Small intestine (tissue), 7 donors: ENCODE measurements around the gene DPP6. TPM values are rescaled to one million over a fixed set of nuclear protein-coding genes. Genes with fewer than 3 reads are reported as not detected.

Experiments
- DNase-seq, 2 donors: peaks; one replicate each; pipeline versions ENCODE4 v3.0.0 to v3.0.0-alpha.2; 2013
- FAIRE-seq: peaks from 2 replicates; lab custom pipeline; 2012; peaks lifted over from hg19 to GRCh38; lab: Jason Lieb, UNC
- H3K27ac ChIP-seq, 3 donors: one replicate each; pipeline ENCODE4 v1.5.1; 2013; ENCODE audit warnings: low read length in 2 of 3, mild to moderate bottlenecking in 2 of 3, control low read depth in 1 of 3, inconsistent platforms in 1 of 3, low read depth in 1 of 3, moderate library complexity in 1 of 3
- H3K27me3 ChIP-seq, 3 donors: one replicate each; pipeline ENCODE4 v1.6.1; 2013; ENCODE audit warnings: low read length in 3 of 3, inconsistent platforms in 1 of 3; ENCODE audit not compliant: control insufficient read depth in 3 of 3, insufficient read depth in 3 of 3
- H3K36me3 ChIP-seq, 3 donors: one replicate each; pipeline ENCODE4 v1.6.1; 2013; ENCODE audit warnings: low read length in 3 of 3, inconsistent platforms in 1 of 3, low read depth in 1 of 3, mild to moderate bottlenecking in 1 of 3, moderate library complexity in 1 of 3; ENCODE audit not compliant: control insufficient read depth in 3 of 3, insufficient read depth in 2 of 3
- H3K4me1 ChIP-seq, 3 donors: one replicate each; pipeline ENCODE4 v1.6.1; 2013; ENCODE audit warnings: low read length in 2 of 3, inconsistent platforms in 1 of 3, low read depth in 1 of 3, mild to moderate bottlenecking in 1 of 3, moderate library complexity in 1 of 3; ENCODE audit not compliant: control insufficient read depth in 3 of 3, insufficient read depth in 2 of 3
- H3K4me3 ChIP-seq, 3 donors: one replicate each; pipeline ENCODE4 v1.5.1; 2013; ENCODE audit warnings: low read length in 3 of 3, control low read depth in 1 of 3, inconsistent platforms in 1 of 3, low read depth in 1 of 3, mild to moderate bottlenecking in 1 of 3, moderate library complexity in 1 of 3
- H3K9me3 ChIP-seq, 2 donors: one replicate each; pipeline ENCODE4 v1.6.1; 2013; ENCODE audit warnings: low read depth in 1 of 2, low read length in 1 of 2; ENCODE audit not compliant: control insufficient read depth in 2 of 2, insufficient read depth in 1 of 2
- WGBS, 3 donors: extraction: QIAGEN DNeasy Blood & Tissue Kit; methylation state at CpG; one replicate each; pipeline ENCODE4 v1.1.7; 2013; 5-methylcytosine and 5-hydroxymethylcytosine counted together
- polyA plus RNA-seq, 4 donors: library from polyadenylated mRNA; stranded (reverse) in 3 of 4; unstranded in 1 of 4; fragments of 200-250 nt in 3 of 4; fragments of 120-200 nt in 1 of 4; gene quantifications; one replicate each; pipeline versions ENCODE4 v1.2.1 to v1.2.3, GENCODE V29; 2013
- donor health status: healthy with polysubstance abuse.
- donor health status: control.
- donor health status: control.
- donor health status: Bipolar disorder and iron deficiency.
- donor health status: healthy.

Gene DPP6
- polyA plus RNA-seq, 4 donors, result 0.80 to 1.8 TPM; not detected in 2

DNA sequence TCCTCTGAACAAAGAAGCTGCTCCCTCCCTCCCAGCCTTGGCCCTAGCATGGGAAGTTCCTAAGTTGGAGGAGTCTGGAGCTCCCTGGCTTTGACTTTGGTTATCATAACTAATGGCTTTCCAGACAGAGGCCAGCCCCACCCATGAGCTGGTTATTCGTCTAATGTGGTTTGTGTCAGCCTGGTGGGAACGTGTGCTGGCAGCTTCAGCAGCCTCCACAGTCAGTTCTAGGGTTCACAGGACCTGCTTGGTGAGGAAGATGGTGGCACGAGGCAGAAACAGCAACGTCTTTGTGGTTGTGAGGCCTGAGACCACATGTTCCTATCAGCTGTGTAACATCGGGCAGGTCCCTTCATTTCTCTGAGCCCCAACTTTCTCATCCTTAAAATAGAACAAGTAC lies 847.7 kb downstream of the DPP6 start:
- H3K4me3 ChIP-seq, result no peak overlapping the region
- no peaks in the 10 kb centered on the region for H3K9me3 ChIP-seq
- DNase-seq (no peak), FAIRE-seq (no peak)
- H3K27me3 ChIP-seq, result no peaks in the 10 kb centered on the region
- H3K4me1 ChIP-seq, result no peaks in the 10 kb centered on the region
- H3K36me3 ChIP-seq, result no peaks in the 10 kb centered on the region
- H3K27ac ChIP-seq, result no peak overlapping the region
- WGBS, 3 donors, result 36 to 59% (median 51%) methylated on average over 5 of the region's 5 CpGs

DNA sequence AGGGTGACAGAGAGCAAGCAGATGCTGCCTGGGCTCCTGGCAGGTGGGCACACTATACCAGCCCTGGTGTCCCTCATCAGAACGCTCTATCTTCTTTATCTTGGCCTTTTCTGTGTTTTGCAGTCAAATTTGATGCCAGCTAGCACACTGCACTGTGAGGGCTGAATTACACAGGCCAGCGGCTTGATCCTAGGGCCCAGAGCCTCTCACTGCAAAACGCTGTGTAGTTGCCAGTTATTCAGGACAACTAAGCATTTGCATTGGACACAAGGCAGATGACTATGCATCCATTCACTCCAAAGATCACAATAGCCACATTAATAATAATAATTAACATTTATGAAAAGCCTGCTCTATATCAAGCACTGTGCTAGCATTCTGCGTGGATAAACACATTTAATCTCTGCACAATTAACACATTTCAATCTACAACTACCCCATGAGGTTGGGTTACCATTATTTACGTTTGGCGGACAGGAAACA lies 850.4 kb downstream of the DPP6 start:
- Histone ChIP-seq H3K9me3 (peaks cover 0 to 2% of the 10 kb centered on the region in 2 donors), H3K4me3 (no peak overlapping the region), H3K27ac (no peak overlapping the region), H3K36me3 (no peaks in the 10 kb centered on the region), H3K4me1 (no peaks in the 10 kb centered on the region), H3K27me3 (no peaks in the 10 kb centered on the region)
- DNase-seq (no peak), FAIRE-seq (no peak)
- WGBS, 3 donors, result 67 to 80% (median 72%) methylated on average over 6 of the region's 6 CpGs

DNA sequence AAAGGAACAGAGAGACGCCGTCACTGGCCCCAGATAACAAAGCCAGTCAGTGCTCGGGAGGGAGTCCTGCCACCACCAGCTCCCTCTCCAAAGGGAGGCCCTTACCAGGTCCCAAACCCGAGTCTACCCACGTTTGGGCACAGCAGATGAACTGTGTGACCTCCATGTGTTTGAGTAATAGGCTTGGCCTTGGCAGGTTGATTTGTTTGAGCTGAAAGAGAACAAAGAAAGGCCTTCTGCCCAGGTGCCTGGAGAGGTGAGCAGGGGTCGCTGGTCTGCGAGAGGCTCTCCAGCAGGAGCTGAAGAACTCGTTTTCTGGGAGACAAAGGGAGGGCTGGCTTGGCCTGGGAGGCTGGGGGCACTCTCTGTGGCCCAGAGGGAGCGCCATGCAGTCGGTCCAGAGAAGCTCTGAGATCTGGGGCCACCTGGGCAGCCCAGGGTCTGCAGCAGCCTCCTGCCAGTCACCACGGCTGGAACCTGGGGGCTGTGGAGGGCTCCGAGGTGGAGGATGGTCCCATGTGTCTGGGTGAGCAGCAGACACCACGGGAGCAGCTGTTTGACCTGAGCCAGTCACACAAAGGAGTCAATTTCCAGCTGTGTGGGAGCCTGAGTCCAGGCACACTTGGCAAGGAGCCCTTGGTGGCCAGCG lies 851.0 kb downstream of the DPP6 start:
- Histone ChIP-seq H3K27me3 (no peaks in the 10 kb centered on the region), H3K4me3 (no peak overlapping the region), H3K9me3 (peaks cover 0 to 2% of the 10 kb centered on the region in 2 donors), H3K36me3 (no peaks in the 10 kb centered on the region), H3K4me1 (no peaks in the 10 kb centered on the region), H3K27ac (no peak overlapping the region)
- no peak for FAIRE-seq
- 38 to 48% (median 43%) methylated on average over 14 of the region's 14 CpGs for WGBS, 3 donors
- no peak for DNase-seq

- DNase-seq (no peak), FAIRE-seq (no peak)
- H3K9me3 ChIP-seq, result peaks cover 0 to 2% of the 10 kb centered on the region in 2 donors
- 76 to 86% (median 85%) methylated on average over 8 of the region's 8 CpGs for WGBS, 3 donors
- no peaks in the 10 kb centered on the region for H3K4me1 ChIP-seq
- H3K27ac ChIP-seq, result no peak overlapping the region
- H3K4me3 ChIP-seq, result no peak overlapping the region
- H3K27me3 ChIP-seq, result no peaks in the 10 kb centered on the region
- H3K36me3 ChIP-seq, result no peaks in the 10 kb centered on the region
Measured at GRCh38 chr7:154905146-154905545, 852.9 kb downstream of the DPP6 start.

- peaks cover 0 to 6% of the 10 kb centered on the region in 2 donors for H3K9me3 ChIP-seq
- no peak overlapping the region for H3K27ac ChIP-seq
- H3K4me1 ChIP-seq, result no peaks in the 10 kb centered on the region
- FAIRE-seq, result no peak
- H3K4me3 ChIP-seq, result no peak overlapping the region
- H3K27me3 ChIP-seq, result no peaks in the 10 kb centered on the region
- DNase-seq, result no peak
- WGBS, 3 donors, result 78 to 81% (median 79%) methylated on average over 8 of the region's 8 CpGs
- no peaks in the 10 kb centered on the region for H3K36me3 ChIP-seq
Measured at GRCh38 chr7:154905615-154906014, 853.4 kb downstream of the DPP6 start.

DNA sequence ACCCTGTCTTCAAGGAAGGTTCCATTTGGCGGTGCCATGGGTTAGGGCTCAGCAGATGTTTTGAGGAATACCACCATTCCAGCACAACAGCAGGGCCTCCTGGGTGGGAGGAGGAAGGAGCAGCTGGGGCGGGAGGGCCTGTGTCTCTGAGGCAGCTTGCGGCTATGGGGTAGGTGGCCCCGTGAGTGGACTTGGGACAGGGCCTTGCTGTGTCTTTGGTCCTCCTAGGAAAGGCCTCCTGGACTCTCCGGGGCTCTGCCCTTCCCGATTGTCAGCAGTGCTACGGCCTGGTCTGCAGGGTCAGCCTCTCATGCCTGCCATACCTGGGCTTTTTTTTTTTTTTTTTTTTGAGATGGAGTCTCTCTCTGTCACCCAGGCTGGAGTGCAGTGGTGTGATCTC lies 854.0 kb downstream of the DPP6 start:
- no peak overlapping the region for H3K27ac ChIP-seq
- H3K36me3 ChIP-seq, result no peaks in the 10 kb centered on the region
- no peak for FAIRE-seq
- no peaks in the 10 kb centered on the region for H3K27me3 ChIP-seq
- DNase-seq, result no peak
- peaks cover 0 to 12% of the 10 kb centered on the region in 2 donors for H3K9me3 ChIP-seq
- H3K4me3 ChIP-seq, result no peak overlapping the region
- 86 to 98% (median 93%) methylated on average over 6 to 7 of the region's 7 CpGs for WGBS, 3 donors
- no peaks in the 10 kb centered on the region for H3K4me1 ChIP-seq

DNA sequence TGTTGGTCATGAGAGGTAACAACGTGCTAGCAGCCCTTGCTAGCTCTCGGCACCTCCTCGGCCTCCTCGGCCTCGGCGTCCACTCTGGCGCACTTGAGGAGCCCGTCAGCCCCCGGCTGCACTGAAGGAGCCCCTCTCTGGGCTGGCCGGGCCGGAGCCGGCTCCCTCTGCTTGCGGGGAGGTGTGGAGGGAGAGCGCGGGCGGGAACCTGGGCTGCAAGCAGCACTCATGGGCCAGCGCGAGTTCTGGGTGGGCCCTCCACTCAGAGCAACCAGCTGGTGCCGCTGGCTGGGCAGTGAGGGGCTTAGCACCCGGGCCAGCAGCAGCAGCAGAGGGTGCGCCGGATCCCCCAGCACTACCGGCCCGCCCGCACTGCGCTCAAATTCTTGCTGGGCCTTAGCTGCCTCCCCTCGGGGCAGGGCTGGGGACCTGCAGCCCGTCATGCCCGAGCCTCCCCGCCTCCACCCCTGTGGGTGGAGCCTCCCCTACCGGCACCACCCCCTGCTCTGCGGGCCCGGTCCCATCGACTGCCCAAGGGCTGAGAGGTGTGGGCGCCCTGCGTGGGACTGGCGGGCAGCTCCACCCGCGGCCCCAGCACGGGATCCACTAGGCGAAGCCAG lies 854.6 kb downstream of the DPP6 start:
- Histone ChIP-seq H3K36me3 (no peaks in the 10 kb centered on the region), H3K27me3 (no peaks in the 10 kb centered on the region), H3K27ac (no peak overlapping the region), H3K4me3 (no peak overlapping the region), H3K4me1 (no peaks in the 10 kb centered on the region), H3K9me3 (peaks cover 0 to 17% of the 10 kb centered on the region in 2 donors)
- WGBS, 3 donors, result 89 to 96% (median 96%) methylated on average over 35 to 41 of the region's 41 CpGs
- no peak for DNase-seq
- FAIRE-seq, result no peak

DNA sequence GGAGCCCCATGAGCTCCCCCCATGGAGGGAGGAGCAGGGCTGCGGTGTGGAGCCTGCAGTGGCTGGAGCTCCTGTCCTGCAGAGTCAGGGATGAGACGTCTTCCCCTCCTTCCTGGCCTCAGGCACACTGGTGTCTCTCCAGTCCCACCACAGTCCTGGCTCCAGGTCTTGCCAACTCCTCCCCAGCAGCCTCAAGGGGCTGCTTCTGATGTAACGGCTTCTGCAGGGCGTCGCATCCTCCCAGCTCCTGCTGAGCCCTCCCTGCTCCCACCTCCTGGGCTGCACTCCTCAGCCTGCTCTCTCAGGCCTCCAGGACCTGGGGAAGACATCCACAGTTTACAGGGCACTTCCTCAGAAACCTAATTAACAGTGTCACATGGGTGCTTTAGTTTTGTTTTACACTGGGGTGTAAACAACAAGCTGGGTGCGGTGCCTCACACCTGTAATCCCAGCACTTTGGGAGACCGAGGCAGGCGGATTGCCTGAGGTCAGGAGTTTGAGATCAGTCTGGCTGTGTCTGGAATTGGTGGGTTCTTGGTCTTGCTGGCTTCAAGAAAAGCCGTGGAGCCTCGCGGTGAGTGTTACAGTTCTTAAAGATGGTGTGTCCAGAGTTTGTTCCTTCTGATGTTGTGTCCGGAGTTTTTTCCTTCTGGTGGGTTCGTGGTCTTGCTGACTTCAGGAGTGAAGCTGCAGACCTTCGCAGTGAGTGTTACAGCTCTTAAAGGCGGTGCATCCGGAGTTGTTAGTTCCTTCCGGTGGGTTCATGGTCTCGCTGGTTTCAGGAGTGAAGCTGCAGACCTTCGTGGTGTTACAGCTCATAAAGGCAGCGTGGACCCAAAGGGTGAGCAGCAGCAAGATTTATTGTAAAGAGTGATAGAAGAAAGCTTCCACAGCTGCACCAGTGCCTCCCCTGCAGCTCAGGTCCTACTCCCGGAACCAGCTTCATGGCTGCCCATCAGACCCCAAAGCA lies 855.7 kb downstream of the DPP6 start:
- 76 to 78% (median 76%) methylated on average over 21 of the region's 21 CpGs for WGBS, 3 donors
- no peaks in the 10 kb centered on the region for H3K36me3 ChIP-seq
- FAIRE-seq, result no peak

More for the DNA sequence above, 855.7 kb downstream of the DPP6 start:
- no peak overlapping the region for H3K27ac ChIP-seq
- peaks cover 0 to 17% of the 10 kb centered on the region in 2 donors for H3K9me3 ChIP-seq
- H3K27me3 ChIP-seq, result no peaks in the 10 kb centered on the region
- no peak for DNase-seq
- no peak overlapping the region for H3K4me3 ChIP-seq
- H3K4me1 ChIP-seq, result no peaks in the 10 kb centered on the region
